ENCODE data around the gene RAD9B. TPM values are rescaled to one million over a fixed set of nuclear protein-coding genes. Genes with fewer than 3 reads are reported as not detected.
"Not testable (repeated sequence)": the region's sequence is repeated elsewhere in the genome, so short reads cannot be mapped to it uniquely, and the experiment has no call there.

Gene RAD9B
- total RNA-seq, result 1 to 10 TPM in 3 of 4 donors, under 1 TPM in 1; 0.98 to 5.0 (median 2.0) TPM

DNA sequence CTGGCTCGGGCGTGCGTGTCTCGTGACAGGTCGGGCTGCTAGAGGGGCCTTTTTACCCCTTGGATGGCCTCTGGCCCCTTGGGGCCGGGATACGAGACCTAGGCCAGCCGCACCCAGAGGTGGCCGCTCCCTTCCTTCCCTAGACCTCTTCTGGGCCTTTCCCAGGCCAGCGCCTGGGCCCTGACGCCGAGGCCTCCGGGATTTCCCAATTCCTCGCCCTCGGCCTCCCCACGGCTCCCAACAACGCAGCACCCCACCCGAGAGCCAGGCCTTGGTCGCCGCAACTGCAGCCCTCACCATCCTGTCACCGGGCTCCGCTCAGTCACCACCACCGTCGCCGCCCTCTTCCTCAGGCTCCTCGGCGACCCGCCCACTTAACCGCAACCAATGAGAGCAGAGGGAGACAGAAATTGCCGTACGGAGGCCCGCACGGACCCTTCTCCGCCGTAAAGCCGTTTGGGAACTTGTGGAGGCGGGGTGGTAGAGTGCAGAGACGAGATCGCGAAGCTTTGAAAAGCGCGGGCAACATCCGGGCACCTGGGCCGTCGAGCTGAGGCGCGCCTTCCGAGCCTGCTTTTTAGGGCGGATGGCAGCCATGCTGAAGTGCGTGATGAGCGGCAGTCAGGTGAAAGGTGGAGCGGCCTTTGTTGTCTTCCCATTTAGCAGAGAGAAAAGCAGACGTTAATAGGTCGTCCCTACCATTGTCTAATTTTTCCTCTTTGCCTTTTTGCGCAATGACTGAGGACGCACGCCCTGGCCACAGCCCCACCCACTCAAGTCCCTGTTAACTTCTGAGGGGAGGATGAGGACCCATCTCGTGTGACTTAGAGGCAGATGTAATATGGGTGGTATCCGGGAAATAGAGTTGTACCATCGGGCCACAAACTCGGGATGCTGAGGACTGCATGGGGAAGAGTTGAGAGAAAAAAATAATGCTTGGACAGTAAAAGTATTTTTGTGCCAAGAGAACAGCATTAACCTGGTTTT, at the start of gene RAD9B, which contains the start of gene VPS29:
RAD9B (plus strand) TSS at position 580 of the 987 bp plus-strand sequence; CDS start at position 587, 7 bp downstream.
VPS29 (minus strand) TSS at position 360 of the 987 bp plus-strand sequence; CDS start at position 300, 60 bp downstream.
- no peaks in the 10 kb centered on the region for H3K27me3 ChIP-seq
- DNase-seq (ENCODE audit: extremely low spot score), result peak; percentile 99
- H3K27ac ChIP-seq (replicated peaks in 1 of 4), result peak within 1 kb of the TSS; percentile 92 to 97 (median 96)
- no peaks in the 10 kb centered on the region for H3K9me3 ChIP-seq
- intact Hi-C loops (cut with DNase I), result loop anchor here (2.0 kb wide), 1 partner anchor 33 kb away; the partner anchor contains the start of genes FAM216A and GPN3
- H3K4me3 ChIP-seq, result peak within 1 kb of the TSS; percentile 87 to 98 (median 93)
- 12% methylated on average over 45 of the region's 61 CpGs for WGBS
- H3K4me1 ChIP-seq, result peaks cover 35 to 46% (median 45%) of the 10 kb centered on the region in 4 donors
- TF ChIP-seq POLR2AphosphoS5 (IDR thresholded peaks at IDR 0.05), result peak; percentile 99
- peak; percentile 89 for TF ChIP-seq POLR2A (IDR thresholded peaks at IDR 0.05; ENCODE audit: low read depth)
- TF ChIP-seq, protein P1, sequence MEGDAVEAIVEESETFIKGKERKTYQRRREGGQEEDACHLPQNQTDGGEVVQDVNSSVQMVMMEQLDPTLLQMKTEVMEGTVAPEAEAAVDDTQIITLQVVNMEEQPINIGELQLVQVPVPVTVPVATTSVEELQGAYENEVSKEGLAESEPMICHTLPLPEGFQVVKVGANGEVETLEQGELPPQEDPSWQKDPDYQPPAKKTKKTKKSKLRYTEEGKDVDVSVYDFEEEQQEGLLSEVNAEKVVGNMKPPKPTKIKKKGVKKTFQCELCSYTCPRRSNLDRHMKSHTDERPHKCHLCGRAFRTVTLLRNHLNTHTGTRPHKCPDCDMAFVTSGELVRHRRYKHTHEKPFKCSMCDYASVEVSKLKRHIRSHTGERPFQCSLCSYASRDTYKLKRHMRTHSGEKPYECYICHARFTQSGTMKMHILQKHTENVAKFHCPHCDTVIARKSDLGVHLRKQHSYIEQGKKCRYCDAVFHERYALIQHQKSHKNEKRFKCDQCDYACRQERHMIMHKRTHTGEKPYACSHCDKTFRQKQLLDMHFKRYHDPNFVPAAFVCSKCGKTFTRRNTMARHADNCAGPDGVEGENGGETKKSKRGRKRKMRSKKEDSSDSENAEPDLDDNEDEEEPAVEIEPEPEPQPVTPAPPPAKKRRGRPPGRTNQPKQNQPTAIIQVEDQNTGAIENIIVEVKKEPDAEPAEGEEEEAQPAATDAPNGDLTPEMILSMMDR (IDR thresholded peaks at IDR 0.05), result peak in 1 of 3 experiments; percentile 18
- no peak for TF ChIP-seq EP300 (IDR thresholded peaks at IDR 0.05)
- peaks cover 0 to 7% (median 0%) of the 10 kb centered on the region in 4 donors for H3K36me3 ChIP-seq

DNA sequence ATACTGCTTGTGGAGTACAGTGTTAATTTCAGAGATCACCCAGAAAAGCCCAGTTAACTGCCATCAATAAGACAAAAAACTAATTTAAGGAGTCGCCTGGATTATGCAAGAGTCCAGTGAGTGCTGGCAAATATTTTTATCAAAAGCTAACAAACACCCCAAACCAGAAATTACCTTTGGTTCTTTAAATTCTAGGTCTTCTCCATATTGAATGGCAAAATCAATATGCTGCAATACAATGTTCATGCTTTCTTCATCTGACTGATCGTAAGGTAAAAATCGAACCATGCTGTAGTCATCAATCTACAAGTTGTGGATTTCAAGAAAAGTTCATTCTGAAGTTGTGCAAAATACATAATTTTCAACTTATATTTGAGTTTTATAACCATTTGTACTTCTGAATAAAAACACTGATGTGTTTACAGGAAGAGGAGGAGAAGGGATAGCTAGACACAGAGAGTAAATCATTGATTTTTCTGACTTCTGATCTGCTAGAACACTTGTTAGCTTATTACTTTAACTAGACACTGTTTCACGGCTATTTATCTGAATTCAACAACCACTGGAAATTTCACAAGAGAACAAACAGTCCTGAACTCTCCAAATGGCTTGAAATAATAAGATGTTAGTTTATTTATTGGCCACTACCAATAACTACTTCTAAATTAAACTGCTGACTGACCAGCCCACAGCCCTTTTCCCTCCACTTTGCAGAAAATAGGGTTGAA, 48.4 kb upstream of the RAD9B start:
- Histone ChIP-seq H3K36me3 (peaks cover 26 to 69% (median 45%) of the 10 kb centered on the region in 4 donors), H3K9me3 (no peaks in the 10 kb centered on the region), H3K4me3 (no peak overlapping the region), H3K4me1 (peaks cover 7 to 14% (median 12%) of the 10 kb centered on the region in 4 donors), H3K27me3 (no peaks in the 10 kb centered on the region), H3K27ac (replicated peaks in 1 of 4) (no peak overlapping the region)
- no peak for DNase-seq (ENCODE audit: extremely low spot score)
- intact Hi-C loops (cut with DNase I), result loop anchor here (5.0 to 10.0 kb wide), 4 partner anchors 159 to 431 kb away; partner anchors contain the start of gene TCTN1
- TF ChIP-seq, protein P1 (IDR thresholded peaks at IDR 0.05), result no peak
- TF ChIP-seq POLR2AphosphoS5 (IDR thresholded peaks at IDR 0.05) (no peak), EP300 (IDR thresholded peaks at IDR 0.05) (no peak), POLR2A (IDR thresholded peaks at IDR 0.05; ENCODE audit: low read depth) (no peak)
- 89% methylated on average over 4 of the region's 4 CpGs for WGBS

DNA sequence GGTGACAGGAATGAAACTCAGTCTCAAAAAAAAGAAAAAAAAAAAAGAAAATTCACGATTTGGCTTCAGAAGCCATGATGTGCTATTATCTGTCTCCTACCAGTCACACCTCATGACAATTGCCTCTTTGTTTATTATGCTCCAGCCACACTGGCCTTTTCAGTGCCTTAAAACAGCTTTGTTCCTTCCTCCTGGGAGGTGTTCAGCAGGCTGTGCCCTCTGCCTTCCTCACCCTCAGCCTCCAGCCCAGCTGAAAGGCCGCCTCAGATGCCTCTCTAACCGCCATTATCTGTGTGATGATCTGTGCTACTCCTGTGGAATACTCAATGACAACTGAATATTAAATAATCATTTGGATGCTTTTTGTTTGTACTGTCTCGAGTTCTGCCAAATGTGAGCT, 43.4 kb upstream of the RAD9B start:
- Histone ChIP-seq H3K9me3 (no peaks in the 10 kb centered on the region), H3K36me3 (peaks cover 20 to 100% (median 79%) of the 10 kb centered on the region in 4 donors), H3K27ac (replicated peaks in 1 of 4) (no peak overlapping the region), H3K4me3 (no peak overlapping the region), H3K4me1 (no peaks in the 10 kb centered on the region), H3K27me3 (no peaks in the 10 kb centered on the region)
- DNase-seq (ENCODE audit: extremely low spot score), result no peak
- 94% methylated on average over 4 of the region's 4 CpGs for WGBS
- intact Hi-C loops (cut with DNase I), result loop anchor here (10.0 kb wide), 3 partner anchors 236 to 426 kb away; no protein-coding TSS in a partner anchor
- TF ChIP-seq POLR2A (IDR thresholded peaks at IDR 0.05; ENCODE audit: low read depth), result no peak
- TF ChIP-seq, protein P1 (IDR thresholded peaks at IDR 0.05), result no peak
- no peak for TF ChIP-seq EP300 (IDR thresholded peaks at IDR 0.05)
- TF ChIP-seq POLR2AphosphoS5 (IDR thresholded peaks at IDR 0.05), result no peak

DNA sequence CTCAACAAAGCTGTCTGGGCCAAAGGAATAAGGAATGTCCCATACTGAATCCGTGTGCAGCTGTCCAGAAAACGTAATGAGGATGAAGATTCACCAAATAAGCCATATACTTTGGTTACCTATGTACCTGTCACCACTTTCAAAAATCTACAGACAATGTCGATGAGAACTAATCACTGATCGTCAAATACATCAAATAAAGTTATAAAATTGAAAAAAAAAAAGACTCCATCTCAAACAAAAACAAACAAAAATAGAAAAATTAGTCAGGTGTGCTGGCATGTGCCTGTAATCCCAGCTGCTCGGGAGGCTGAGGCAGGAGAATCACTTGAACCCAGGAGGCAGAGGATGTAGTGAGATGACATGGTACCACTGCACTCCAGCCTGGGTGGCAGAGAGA, 40.9 kb upstream of the RAD9B start:
- 88% methylated on average over 5 of the region's 5 CpGs for WGBS
- H3K27ac ChIP-seq (replicated peaks in 1 of 4); H3K27me3 ChIP-seq; intact Hi-C loops (cut with DNase I); DNase-seq (ENCODE audit: extremely low spot score); H3K9me3 ChIP-seq; H3K4me1 ChIP-seq; H3K4me3 ChIP-seq: not testable (repeated sequence)
- H3K36me3 ChIP-seq, result peaks cover 19 to 92% (median 75%) of the 10 kb centered on the region in 4 donors

All from esophagus muscularis mucosa (tissue), 4 donors.